Stimulated activated CD8-positive, alpha-beta memory T cell treated with anti-CD3 and anti-CD28 coated beads, Interleukin-2, amount 100 ng/mL, for 1 hour (primary cell): ENCODE results near the gene RNF168.
"Not testable (repeated sequence)": the region's sequence is repeated elsewhere in the genome, so short reads cannot be mapped to it uniquely, and the experiment has no call there.

ENCODE experiments used
- DNase-seq, 2 donors: peaks; one replicate each; pipeline ENCODE4 v3.0.0-alpha.2; 2020; ENCODE audit warnings: low read depth in 2 of 2

Gene RNF168

GRCh38 chr3:196463804-196464203 lies 39.8 kb downstream of the RNF168 start:
- no peak for DNase-seq

GRCh38 chr3:196463478-196463756 lies 40.2 kb downstream of the RNF168 start:
- DNase-seq = no peak

GRCh38 chr3:196462680-196463477 lies 40.7 kb downstream of the RNF168 start:
- DNase-seq = not testable (repeated sequence)

DNA sequence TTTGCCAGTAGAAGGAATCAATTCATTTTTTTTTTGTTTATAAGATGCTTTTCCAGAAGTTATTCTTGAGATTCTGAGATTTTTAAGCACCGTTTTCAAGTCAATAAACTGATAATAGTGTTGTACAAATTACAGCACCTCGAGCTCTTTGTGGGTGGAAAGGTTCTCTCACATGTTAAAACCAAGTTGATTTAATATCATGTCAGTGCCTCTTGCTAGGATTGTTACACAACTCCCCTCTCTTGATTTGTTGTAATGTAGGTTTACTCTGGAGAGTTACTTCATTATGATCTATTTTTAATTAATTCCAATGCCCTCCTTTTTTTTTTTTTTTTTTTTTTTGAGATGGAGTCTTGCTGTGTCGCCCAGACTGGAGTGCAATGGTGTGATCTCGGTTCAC lies 45.5 kb downstream of the RNF168 start:
- no peak for DNase-seq

DNA sequence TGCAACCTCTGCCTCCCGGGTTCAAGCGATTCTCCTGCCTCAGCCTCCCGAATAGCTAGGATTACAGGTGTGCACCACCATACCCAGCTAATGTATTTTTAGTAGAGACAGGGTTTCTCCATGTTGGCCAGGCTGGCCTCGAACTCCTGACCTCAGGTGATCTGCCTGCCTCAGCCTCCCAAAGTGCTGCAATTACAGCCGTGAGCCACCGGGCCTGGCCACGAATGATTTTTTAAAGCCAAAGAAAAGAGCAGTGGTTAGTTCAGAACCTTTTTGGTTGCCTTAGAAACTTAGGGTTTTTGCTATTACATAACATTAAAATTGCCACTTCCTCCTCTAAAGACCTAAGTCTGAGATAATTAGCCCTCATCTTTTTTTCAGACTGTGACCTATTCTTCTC lies 46.1 kb downstream of the RNF168 start:
- not testable (repeated sequence) for DNase-seq

DNA sequence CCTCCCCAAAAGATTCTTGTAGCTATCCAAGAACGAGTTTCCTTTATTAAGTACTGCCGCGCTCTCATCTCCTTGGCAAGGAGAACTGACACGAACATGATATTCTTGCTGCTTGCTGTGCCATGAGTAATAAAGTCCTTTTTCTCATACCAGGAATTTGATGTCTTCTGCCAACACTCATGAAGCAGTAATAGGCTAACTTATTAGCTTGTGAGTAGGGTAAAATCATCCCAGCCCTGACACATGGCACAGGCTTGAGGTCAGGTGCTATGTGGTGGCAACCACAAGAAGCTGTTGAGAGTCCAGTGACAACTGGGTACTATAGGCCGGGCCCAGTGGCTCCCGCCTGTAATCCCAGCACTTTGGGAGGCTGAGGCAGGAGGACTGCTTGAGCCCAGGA lies 48.6 kb downstream of the RNF168 start:
- DNase-seq = no peak

- DNase-seq = not testable (repeated sequence)
These were observed 58.2 kb downstream of the RNF168 start for GRCh38 chr3:196445391-196445790.

DNA sequence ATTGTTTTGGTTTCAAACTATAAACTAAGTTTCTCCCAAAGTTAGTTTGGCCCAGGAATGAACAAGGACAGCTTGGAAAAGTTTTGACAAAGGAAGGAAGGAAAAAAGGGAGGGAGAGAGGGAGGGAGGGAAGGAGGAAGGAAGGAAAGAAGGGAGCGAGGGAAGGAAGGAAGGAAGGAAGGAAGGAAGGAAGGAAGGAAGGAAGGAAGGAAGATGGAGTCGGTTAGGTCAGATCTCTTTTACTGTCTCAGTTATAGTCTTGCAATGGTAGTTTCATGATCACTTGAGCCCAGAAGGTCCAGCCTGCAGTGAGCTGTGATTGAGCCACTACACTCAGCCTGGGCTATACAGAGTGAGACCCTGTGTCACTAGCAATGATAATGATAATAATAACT lies 59.1 kb downstream of the RNF168 start:
- no peak for DNase-seq

DNA sequence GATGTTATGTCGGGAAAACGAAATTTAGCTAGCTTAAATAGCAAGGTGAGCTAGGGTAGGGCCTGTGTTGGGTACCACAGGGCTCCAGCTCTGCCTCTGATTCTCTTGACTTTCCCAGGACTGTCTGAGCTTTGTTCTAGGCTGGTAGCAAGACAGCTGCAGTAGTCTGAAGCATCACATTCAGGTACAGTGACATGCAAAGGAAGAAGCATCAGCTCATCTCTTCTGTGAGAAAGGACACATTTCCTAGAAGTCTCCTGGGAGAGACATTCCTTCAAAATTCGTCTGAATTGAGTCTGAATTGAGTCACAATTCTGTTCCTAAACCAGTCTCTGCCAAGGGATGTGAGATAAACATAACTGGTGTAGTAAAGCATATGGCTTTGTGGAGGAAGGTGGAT lies 62.9 kb downstream of the RNF168 start:
- no peak for DNase-seq

GRCh38 chr3:196440041-196440537 lies 63.5 kb downstream of the RNF168 start:
- no peak for DNase-seq

GRCh38 chr3:196432137-196432879 lies 71.3 kb downstream of the RNF168 start, which contains the start of gene UBXN7:
UBXN7 (minus strand) TSS chr3:196432427; CDS start chr3:196432399, 28 bp downstream.
- DNase-seq = peak; percentile 94 to 96

GRCh38 chr3:196431181-196432136 lies 72.1 kb downstream of the RNF168 start:
- DNase-seq = no peak

GRCh38 chr3:196428041-196428440 lies 75.5 kb downstream of the RNF168 start:
- no peak for DNase-seq

GRCh38 chr3:196424421-196424820 lies 79.1 kb downstream of the RNF168 start:
- not testable (repeated sequence) for DNase-seq

GRCh38 chr3:196423044-196423781 lies 80.4 kb downstream of the RNF168 start:
- no peak for DNase-seq

GRCh38 chr3:196421668-196422067 lies 81.9 kb downstream of the RNF168 start:
- not testable (repeated sequence) for DNase-seq

DNA sequence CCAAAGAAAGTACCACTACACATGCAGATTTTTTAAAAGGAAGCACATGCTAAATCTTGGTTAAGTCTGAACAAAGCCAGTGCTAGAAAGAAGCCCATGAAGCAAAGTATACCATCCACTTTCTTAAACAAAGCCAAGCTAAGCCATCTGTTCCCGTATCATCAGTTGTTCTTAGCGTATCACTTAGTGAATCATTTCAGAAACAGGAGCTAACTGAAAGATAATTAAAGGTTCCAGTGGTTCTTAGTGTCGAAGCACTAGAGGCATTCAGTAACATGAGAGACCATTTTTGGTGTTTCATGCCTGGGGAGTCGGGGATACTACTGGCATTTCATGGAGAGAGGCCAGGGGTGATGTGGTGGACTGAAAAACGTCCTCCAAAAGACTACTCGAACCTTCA lies 84.2 kb downstream of the RNF168 start:
- DNase-seq = no peak
